HG02943 (cell line): ENCODE results near the gene AQP10.
"Not testable (repeated sequence)": the region's sequence is repeated elsewhere in the genome, so short reads cannot be mapped to it uniquely, and the experiment has no call there.

Experiments
- ATAC-seq: cut with Tn5 transposase; IDR thresholded peaks from one replicate; pipeline ENCODE4 v1.9.1; 2021; ENCODE audit warnings: mild to moderate bottlenecking, low read depth, moderate library complexity; ENCODE audit not compliant: unreplicated experiment

AQP10 gene, protein sequence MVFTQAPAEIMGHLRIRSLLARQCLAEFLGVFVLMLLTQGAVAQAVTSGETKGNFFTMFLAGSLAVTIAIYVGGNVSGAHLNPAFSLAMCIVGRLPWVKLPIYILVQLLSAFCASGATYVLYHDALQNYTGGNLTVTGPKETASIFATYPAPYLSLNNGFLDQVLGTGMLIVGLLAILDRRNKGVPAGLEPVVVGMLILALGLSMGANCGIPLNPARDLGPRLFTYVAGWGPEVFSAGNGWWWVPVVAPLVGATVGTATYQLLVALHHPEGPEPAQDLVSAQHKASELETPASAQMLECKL

DNA sequence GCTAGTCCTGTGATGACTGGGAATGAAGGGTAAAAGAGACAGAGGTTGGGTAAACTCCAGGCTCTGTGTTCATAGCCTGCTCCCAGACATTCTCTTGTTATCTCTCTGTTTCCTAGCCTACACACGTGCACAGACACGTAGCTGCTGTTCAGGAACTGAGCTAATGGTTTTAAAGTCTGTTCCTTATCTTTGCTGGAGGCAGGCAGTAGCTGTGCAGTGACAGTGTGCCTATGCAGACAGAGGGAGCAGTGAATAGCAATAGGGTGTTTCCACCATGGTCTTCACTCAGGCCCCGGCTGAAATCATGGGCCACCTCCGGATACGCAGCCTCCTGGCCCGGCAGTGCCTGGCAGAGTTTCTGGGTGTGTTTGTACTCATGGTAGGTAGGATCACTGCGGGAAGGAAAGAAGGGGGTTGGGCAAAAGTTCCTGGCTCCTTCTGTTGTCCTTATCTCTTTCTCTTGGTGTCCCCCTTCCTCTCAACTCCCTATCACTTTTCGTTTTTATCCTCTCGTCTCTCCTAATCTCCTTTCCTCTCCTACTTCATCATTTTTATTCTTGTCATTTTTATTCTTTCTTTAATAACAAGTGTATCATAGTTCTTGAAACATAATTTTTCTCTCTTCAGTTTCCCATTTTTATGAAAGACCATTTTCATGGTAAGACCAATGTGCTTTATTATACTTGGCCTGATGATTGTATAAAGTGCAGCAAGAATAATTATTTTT is at the start of gene AQP10:
TSS of gene AQP10 (plus strand) at position 212 of the 727 bp plus-strand sequence. CDS start at position 275, 63 bp downstream.
- ATAC-seq, result no peak

GRCh38 chr1:154272217-154272998 is 48.5 kb upstream of the AQP10 start, which contains the start of gene HAX1:
Gene HAX1, plus strand, starts transcription at chr1:154272629. Its CDS starts 95 bp downstream, at chr1:154272724.
- peak; percentile 88 for ATAC-seq

- ATAC-seq, result no peak
These were observed 47.8 kb upstream of the AQP10 start for GRCh38 chr1:154272999-154273563.

DNA sequence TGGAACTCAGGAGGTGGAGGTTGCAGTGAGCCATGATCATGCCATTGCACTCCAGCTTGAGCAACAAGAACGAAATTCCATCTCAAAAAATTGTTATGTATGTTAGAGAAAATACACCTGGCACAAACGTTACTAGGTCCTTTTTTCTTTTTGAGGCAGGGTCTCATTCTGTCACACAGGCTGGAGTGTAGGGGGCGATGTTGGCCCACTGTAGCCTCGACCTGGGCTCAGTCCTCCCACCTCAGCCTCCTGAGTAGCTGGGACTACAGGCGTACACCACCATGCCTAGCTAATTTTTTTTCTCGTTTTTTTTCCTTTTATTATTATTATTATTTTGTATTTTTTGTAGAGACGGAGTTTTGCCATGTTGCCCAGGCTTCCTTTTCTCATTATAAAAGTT is 44.1 kb upstream of the AQP10 start:
- no peak for ATAC-seq

- ATAC-seq, result not testable (repeated sequence)
These were observed 33.3 kb upstream of the AQP10 start for GRCh38 chr1:154287591-154287990.

DNA sequence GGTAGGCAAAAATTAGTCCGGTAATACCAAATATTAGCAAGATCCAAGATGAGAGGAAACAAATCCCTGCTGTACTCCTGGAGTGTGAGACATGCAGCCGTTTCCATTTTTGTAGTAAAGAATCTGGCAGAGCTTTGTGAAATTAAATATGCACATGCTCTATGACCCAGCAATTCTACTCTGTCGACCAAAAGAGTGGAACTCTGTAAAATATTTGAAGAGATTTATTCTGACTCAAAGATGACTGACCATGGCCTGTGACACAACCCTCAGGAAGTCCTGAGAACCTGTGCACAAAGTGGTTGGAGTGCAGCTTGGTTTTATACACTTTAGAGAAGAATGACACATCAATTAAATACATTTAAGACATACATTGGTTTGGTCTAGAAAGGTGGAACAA is 32.2 kb upstream of the AQP10 start:
- no peak for ATAC-seq

DNA sequence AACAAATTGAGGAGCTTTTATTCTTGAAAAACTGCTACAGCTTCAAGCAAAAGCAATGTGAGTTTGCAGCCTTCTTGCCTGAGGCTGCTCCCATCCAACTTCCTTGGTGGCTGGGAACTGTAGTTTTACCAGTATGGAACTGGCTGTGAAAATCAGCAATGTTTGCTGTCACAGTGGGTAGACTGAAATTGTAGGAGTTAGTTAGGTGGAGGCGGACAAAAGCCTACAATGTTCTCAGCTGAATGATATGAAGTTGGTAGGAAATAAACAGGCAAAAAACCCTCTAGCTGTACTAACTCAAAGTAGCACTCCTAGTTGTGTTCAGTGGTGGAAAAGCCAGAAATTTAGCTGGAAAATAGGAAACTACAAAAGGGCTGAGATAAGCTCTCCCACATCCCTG is 30.0 kb upstream of the AQP10 start:
- no peak for ATAC-seq

DNA sequence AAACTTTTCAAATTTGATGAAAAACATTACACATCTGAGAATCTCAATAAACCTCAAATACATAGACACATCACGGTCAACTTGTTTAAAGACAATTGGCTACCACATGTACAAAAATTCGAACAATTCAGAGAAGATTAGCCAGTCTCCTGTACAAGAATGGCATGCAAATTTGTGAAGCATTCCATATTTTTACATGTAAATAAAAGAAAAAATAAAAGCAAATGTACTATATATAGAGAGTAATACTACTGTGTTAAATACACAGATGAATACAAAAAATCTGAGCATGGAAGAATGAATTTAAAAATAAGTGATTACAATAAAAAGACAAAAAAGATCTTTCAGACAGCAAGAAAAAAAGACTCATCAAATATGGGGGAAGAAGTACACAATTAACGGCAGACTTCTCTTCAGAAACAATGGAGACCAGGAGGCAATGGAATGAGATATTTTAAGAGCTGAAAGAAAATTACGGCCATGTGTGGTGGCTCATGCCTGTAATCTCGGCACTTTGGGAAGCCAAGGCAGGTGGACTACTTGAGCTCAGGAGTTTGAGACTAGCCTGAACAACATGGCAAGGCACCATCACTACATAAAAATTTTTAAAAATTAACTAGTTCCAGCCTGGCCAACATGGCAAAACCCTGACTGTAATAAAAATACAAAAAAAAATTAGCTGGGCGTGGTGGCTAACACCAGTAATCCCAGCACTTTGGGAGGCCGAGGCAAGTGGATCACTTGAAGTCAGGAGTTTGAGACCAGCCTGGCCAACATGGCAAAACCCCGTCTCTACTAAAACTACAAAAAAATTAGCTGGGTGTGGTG is 25.3 kb upstream of the AQP10 start:
- no peak for ATAC-seq

DNA sequence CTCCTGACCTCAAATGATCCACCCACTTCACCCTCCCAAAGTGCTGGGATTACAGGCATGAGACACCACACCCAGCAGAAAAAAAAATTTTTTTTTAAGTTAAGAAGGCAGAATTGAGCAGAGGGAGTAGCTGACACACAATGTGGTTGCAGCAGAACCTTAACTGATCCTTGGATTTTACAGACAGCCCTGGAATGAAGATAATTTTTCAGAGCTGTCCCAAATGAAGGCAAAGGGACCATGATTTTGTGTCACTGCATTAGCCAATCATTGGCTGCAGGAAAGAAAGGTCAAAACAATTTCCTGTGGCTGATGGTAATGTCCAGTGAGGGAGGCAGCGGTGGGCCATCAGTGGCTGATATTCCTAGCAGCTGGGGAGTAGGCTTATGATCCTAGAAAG is 19.3 kb upstream of the AQP10 start:
- no peak for ATAC-seq

DNA sequence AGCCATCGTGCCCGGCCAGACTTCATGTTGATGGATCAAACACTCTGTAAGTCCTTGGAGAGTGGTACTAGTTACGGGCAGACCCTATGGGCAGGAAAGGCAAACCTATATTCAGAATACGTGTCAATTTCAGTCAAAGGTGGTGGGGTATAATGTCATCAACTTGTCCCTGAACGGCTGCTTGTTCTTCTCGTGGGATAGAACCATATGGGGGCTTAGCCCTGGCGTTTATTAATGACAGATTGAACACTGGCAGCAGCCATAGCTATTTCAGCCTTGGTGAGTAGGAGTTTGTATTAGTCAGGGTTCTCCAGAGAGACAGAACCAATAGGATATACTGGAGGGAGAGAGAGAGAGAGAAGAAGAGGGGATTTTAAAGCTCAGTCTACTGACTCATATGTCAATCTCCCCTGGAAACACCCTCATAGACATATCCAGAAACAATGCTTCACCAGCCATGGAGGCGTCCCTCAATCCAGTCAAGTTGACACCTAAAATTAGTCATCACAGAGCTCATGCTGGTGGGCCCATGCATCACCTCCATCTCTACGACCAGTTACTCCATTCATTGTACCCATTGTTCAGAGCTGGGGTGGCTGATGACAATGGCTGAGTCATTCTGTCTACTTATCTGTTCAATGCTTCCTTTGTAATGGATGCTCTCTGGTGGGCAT is 16.1 kb upstream of the AQP10 start:
- ATAC-seq, result no peak

- ATAC-seq, result no peak
These were observed 14.7 kb upstream of the AQP10 start for GRCh38 chr1:154306151-154306550.

DNA sequence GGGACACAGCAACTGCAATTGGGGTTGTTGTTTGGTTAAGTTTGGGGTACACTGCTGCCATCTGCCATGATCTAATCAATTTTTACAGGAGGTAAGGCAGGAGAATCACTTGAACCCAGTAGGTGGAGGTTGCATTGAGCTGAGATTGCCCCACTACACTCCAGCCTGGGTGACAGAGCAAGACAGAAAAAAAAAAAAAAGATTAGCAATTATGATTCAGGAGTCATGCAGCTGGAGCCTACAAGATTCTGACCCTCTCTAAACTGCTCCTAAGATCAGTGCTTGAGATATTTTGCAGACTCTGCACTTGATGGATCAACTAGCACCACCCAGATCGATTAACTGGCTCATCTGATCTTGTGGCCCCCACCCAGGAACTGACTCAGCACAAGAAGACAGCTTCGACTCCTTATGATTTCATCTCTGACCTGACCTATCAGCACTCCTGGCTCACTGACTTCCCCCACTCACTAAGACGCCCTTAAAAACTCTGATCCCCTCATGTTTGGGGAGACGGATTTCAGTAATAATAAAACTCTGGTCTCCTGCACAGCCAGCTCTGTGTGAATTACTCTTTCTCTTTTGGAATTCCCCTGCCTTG is 13.1 kb upstream of the AQP10 start:
- ATAC-seq, result not testable (repeated sequence)

GRCh38 chr1:154309136-154309535 is 11.8 kb upstream of the AQP10 start:
- not testable (repeated sequence) for ATAC-seq

DNA sequence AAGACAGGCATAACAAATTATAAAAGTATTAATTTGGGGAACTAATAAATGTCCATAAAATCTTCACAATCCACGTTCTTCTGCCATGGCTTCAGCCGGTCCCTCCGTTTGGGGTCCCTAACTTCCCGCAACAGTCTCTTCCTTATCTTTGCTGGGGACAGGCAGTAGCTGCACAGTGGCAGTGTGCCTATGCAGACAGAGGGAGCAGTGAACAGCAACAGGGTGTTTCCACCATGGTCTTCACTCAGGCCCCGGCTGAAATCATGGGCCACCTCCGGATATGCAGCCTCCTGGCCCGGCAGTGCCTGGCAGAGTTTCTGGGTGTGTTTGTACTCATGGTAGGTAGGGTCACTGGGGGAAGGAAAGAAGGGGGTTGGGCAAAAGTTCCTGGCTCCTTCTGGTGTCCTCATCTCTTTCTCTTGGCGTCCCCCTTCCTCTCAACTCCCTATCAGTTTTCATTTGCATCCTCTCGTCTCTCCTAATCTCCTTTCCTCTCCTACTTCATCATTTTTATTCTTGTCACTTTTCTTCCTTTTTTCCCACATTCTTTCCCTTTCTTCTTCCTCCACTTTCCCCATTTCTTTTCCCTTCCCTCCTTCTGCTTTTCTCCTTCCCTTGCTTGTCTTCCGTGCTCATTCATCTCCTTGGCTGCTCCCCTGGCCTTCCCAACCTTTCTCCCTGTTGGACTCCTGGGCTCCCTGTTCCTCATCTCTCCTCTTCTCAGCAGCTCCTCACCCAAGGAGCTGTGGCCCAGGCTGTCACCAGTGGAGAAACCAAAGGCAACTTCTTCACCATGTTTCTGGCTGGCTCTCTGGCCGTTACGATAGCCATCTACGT is 8.4 kb upstream of the AQP10 start:
- not testable (repeated sequence) for ATAC-seq

DNA sequence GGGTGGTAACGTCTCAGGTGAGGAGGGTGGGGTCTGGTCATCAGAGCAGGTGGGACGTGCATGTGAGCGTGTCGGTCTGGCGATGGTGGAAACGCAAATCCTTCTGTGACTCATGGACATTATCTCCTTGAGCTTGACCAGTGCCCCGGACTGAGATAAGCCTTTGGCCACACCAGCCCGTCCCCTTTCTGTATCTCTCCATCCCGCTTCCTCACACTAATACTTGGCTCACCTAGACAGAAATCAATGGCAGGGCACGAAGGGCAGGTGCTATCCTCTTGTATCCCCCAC is 7.9 kb upstream of the AQP10 start:
- no peak for ATAC-seq

- ATAC-seq, result not testable (repeated sequence)
These were observed 6.7 kb upstream of the AQP10 start for GRCh38 chr1:154314226-154314625.

DNA sequence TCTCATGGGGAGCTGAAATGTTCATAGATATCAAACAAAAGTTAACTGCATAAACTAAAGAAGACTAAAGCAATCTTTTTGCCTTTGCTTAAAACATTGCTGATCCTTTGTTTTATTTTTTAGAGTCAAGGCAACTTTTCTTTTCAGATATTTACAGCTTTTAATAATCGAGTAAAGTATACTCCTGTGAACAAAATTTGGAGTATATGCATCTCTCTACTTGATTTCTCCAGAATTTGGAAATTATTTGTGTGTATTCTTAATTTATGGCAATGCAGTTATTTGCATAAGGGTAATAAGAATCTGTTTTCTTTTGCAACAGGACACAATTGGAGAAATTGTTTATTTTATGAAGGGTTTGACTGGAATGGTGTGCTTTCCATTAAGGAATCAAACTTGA is 4.2 kb upstream of the AQP10 start:
- no peak for ATAC-seq

DNA sequence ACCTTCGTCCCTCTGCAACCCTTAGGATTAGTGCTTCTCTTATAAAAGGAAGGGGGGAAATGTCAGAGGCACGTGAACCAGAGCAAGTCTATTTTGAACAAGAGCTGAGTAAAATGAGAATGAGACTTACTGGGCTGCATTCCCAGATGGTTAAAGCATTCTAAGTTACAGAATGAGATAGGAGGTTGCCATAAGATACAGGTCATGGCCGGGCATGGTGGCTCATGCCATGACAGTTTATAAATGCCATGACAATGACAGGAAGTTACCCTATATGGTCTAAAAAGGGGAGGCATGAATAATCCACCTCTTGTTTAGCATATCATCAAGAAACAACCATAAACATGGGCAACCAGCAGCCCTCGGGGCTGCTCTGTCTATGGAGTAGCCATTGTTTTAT is 2.5 kb upstream of the AQP10 start:
- ATAC-seq, result no peak
